NT2/D1 (cell line): ENCODE measurements around the gene RAD1.

Experiments used
- SUZ12 ChIP-seq: IDR thresholded peaks from 2 replicates; pipeline ENCODE4 v1.6.1; 2011; ENCODE audit not compliant: insufficient read length, insufficient read depth; ENCODE audit errors: extremely low read depth
- YY1 ChIP-seq: IDR thresholded peaks from 2 replicates; pipeline ENCODE4 v1.6.1; 2011; ENCODE audit not compliant: insufficient read length, insufficient read depth
- ZNF274 ChIP-seq: IDR thresholded peaks from 2 replicates; pipeline ENCODE4 v1.6.1; 2011; ENCODE audit warnings: mild to moderate bottlenecking, low read depth, low read length

GRCh38 chr5:34898258-34898895, 16.9 kb downstream of the RAD1 start:
- no peak for TF ChIP-seq SUZ12
- no peak for TF ChIP-seq ZNF274
- no peak for TF ChIP-seq YY1
